ENCODE results near the gene MIEF2.
A peak's percentile ranks its signal among the peaks of the same experiment; 100 is the strongest.

MIEF2 gene

DNA sequence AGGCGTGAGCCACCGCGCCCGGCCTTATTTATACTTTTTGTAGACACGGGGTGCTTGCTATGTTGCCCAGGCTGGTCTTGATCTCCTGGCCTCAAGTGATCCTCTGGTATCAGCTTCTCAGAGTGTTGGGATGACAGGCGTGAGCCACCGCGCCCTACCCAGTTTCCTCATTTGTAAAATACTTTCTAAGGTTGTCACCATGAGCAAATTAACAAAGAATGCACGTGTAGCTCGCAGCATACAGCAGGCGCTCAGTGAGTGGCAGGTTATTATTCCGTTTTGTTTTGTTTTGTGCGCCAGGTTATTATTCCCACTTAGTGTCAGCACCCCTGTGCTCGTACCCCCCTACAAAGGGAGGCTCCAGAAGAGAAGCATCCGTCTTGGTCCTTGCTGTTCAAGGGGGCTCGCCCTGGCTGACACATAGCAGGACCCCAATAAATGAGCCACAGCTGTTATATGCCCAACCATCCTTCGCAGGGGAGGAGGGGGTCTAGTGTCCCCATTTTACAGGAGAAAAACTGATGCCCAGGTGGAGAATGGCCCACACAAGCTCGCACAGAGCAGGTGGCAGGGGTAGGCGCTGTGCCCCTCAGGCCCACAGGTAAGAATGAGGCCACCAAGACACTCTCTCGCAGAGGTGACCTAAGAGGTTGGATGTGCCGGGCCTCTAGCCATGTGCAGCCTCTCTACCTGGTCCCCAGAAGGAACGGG is 686 bp upstream of the MIEF2 start:
- H3K4me1 Mint-ChIP-seq = peaks cover 43% of the 10 kb centered on the region
- DNase-seq = no peak
- H3K27me3 Mint-ChIP-seq = no peaks in the 10 kb centered on the region
- no peaks in the 10 kb centered on the region for H3K9me3 Mint-ChIP-seq
- peak overlapping the region; percentile 92 to 98 for H3K27ac Mint-ChIP-seq
- H3K4me3 Mint-ChIP-seq = peak overlapping the region; percentile 86 to 90
- peak; percentile 1 for ATAC-seq

- Mint-ChIP-seq H3K4me1 (peaks cover 45% of the 10 kb centered on the region), H3K9me3 (no peaks in the 10 kb centered on the region), H3K27me3 (no peaks in the 10 kb centered on the region), H3K4me3 (peak overlapping the region; percentile 86 to 90), H3K27ac (peak overlapping the region; percentile 93 to 98)
- DNase-seq = peak in 1 of 2 donors; percentile 54
- peak; percentile 31 for ATAC-seq
Observed at GRCh38 chr17:18261146-18261515, 669 bp downstream of the MIEF2 start.

GRCh38 chr17:18261659-18262058 is 1.2 kb downstream of the MIEF2 start:
- Mint-ChIP-seq H3K27me3 (no peaks in the 10 kb centered on the region), H3K4me1 (peaks cover 46% of the 10 kb centered on the region), H3K4me3 (peak overlapping the region; percentile 86 to 90), H3K27ac (peak overlapping the region; percentile 64 to 93), H3K9me3 (no peaks in the 10 kb centered on the region)
- ATAC-seq = no peak
- DNase-seq = no peak

DNA sequence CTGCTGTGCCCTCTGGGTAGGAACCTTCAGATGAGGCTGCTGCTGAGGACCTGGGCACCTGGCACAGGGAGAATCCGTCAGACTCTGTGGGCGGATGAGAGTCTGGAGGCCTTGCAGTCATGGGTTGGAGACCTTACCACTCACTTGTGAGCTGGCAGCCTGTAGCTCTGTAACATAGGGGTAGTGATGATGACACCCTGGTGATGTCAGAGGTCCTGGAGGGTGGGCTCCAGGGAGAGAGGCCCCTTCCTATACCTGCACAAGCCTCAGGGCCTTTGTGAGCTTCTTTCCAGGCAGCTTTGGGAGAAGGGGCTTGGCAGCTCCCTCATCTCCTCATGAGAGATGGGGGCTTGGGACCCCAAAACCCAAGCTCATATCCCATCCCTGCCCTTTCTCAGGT is 1.6 kb downstream of the MIEF2 start:
- H3K4me3 Mint-ChIP-seq = peak overlapping the region; percentile 86 to 90
- H3K27ac Mint-ChIP-seq = peak overlapping the region in 1 of 2 donors; percentile 15
- no peak for ATAC-seq
- peaks cover 44% of the 10 kb centered on the region for H3K4me1 Mint-ChIP-seq
- no peaks in the 10 kb centered on the region for H3K27me3 Mint-ChIP-seq
- no peaks in the 10 kb centered on the region for H3K9me3 Mint-ChIP-seq
- DNase-seq = no peak

DNA sequence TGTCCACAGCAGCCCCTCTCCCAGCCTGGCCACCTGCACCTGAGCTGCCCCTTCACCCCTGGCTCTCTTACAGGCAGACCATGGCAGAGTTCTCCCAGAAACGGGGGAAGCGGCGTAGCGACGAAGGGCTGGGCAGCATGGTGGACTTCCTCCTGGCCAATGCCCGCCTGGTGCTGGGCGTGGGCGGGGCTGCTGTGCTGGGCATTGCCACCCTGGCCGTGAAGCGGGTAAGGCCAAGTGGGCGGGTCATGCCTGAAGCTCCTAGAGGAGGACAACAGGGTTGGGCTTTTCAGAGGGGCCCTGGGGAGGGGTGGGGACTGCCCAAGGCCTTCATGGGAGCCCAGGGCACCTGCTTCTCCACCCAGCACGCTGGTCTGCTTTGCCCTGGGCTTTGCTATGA is 2.2 kb downstream of the MIEF2 start:
- Mint-ChIP-seq H3K27ac (no peak overlapping the region), H3K9me3 (no peaks in the 10 kb centered on the region), H3K4me1 (peaks cover 43% of the 10 kb centered on the region), H3K27me3 (no peaks in the 10 kb centered on the region), H3K4me3 (peak overlapping the region in 1 of 2 donors; percentile 24)
- DNase-seq = no peak
- no peak for ATAC-seq

DNA sequence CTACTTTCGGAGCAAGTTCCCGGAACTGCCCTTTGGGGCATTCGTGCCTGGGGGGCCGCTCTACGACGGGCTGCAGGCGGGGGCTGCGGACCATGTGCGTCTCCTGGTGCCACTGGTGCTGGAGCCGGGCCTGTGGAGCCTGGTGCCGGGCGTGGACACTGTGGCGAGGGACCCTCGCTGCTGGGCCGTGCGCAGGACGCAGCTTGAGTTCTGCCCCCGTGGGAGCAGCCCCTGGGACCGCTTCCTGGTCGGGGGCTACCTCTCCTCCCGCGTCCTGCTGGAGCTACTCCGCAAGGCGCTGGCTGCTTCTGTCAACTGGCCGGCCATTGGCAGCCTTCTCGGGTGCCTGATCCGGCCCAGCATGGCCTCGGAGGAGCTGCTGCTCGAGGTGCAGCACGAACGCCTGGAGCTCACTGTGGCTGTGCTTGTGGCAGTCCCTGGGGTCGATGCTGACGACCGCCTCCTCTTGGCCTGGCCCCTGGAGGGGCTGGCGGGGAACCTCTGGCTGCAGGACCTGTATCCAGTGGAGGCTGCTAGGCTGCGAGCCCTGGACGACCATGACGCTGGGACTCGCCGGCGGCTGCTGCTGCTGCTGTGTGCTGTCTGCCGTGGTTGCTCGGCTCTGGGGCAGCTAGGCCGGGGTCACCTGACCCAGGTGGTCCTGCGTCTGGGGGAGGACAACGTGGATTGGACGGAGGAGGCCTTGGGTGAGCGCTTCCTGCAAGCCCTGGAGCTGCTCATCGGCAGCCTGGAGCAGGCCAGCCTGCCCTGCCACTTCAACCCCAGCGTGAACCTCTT is 3.6 kb downstream of the MIEF2 start:
- Mint-ChIP-seq H3K9me3 (no peaks in the 10 kb centered on the region), H3K27ac (no peak overlapping the region), H3K27me3 (no peaks in the 10 kb centered on the region), H3K4me3 (no peak overlapping the region), H3K4me1 (peaks cover 49% of the 10 kb centered on the region)
- DNase-seq = no peak
- ATAC-seq = no peak

DNA sequence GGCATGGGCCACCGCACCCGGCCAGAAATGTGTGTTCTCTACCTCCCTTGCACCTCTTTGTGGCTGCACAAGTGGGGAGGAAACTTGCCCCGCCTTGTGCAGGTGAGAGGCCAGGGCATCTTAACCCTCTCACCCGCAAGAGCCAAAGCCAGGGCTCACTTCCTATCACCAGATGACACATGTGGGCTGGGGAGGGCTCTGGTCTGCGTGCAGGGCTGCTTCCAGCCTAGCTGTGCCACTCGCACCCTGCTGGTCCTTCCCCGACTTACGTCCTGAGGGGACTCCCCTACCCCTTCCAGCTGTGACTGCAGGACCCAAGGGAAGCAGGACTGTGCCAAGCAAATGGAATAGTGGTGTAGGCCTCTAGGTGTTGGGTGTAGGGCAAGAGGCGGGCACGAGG is 6.9 kb downstream of the MIEF2 start:
- Mint-ChIP-seq H3K9me3 (no peaks in the 10 kb centered on the region), H3K27ac (no peak overlapping the region), H3K4me1 (peaks cover 29% of the 10 kb centered on the region), H3K27me3 (no peaks in the 10 kb centered on the region), H3K4me3 (no peak overlapping the region)
- ATAC-seq (peak; percentile 18), DNase-seq (no peak)

DNA sequence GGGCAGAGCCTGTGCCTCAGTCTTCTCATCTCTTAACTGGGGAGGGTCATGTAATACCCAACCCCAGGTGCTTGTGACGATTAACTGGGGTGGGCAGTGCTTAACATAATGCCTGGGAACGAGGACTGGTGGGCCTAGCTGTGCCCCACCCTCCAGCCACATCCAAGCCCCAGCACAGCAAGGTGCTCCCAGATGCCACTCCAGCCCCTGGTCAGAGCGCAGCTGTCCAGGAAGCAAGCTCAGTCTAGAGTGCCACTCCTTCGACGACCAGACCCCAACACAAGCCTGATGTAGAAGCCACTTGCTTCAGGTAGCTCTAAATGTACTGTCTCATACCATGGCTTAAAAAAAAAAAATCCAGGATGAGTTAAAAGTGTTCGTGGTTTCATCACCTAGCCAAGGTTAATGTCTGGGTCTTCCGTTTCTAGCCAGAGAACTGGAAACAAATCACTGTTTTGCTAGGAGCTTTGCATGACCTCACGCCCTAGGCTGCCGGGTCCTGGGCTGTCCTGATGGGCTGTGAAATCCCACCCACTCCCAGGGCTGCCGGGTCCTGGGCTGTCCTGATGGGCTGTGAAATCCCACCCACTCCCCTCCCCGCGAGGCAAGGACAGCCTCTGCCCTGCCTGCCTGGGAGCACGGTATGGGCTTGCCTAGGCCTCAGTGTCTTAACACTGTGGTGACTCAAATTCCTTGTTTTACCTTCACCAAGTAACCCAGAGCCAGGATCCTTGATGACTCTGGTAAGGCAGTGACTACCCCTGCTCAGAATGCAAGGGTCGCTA is 7.7 kb downstream of the MIEF2 start:
- ATAC-seq = peak; percentile 51
- H3K27ac Mint-ChIP-seq = peak overlapping the region in 1 of 2 donors; percentile 86

GRCh38 chr17:18270046-18270931 is 9.8 kb downstream of the MIEF2 start:
- peak overlapping the region in 1 of 2 donors; percentile 80 for H3K27ac Mint-ChIP-seq
- no peak for DNase-seq
- H3K9me3 Mint-ChIP-seq = no peaks in the 10 kb centered on the region
- ATAC-seq = no peak
- no peak overlapping the region for H3K4me3 Mint-ChIP-seq
- H3K27me3 Mint-ChIP-seq = no peaks in the 10 kb centered on the region
- peaks cover 25% of the 10 kb centered on the region for H3K4me1 Mint-ChIP-seq

More for the DNA sequence above, 7.7 kb downstream of the MIEF2 start:
- no peak overlapping the region for H3K4me3 Mint-ChIP-seq
- H3K4me1 Mint-ChIP-seq = peaks cover 25% of the 10 kb centered on the region
- DNase-seq = no peak
- H3K27me3 Mint-ChIP-seq = no peaks in the 10 kb centered on the region
- no peaks in the 10 kb centered on the region for H3K9me3 Mint-ChIP-seq

- H3K27me3 Mint-ChIP-seq = no peaks in the 10 kb centered on the region
- no peaks in the 10 kb centered on the region for H3K4me1 Mint-ChIP-seq
Observed at GRCh38 chr17:18277076-18277475, 16.6 kb downstream of the MIEF2 start.

GRCh38 chr17:18278867-18279266 is 18.4 kb downstream of the MIEF2 start:
- H3K27ac Mint-ChIP-seq = peak overlapping the region in 1 of 2 donors; percentile 90
- H3K4me3 Mint-ChIP-seq = no peak overlapping the region
- H3K4me1 Mint-ChIP-seq = no peaks in the 10 kb centered on the region
- ATAC-seq = no peak
- no peak for DNase-seq
- H3K27me3 Mint-ChIP-seq = no peaks in the 10 kb centered on the region
- H3K9me3 Mint-ChIP-seq = no peaks in the 10 kb centered on the region

More at GRCh38 chr17:18277076-18277475, 16.6 kb downstream of the MIEF2 start:
- ATAC-seq = no peak
- no peaks in the 10 kb centered on the region for H3K9me3 Mint-ChIP-seq
- H3K27ac Mint-ChIP-seq = no peak overlapping the region
- DNase-seq = no peak
- no peak overlapping the region for H3K4me3 Mint-ChIP-seq

GRCh38 chr17:18280249-18280648 is 19.8 kb downstream of the MIEF2 start:
- Mint-ChIP-seq H3K9me3 (no peaks in the 10 kb centered on the region), H3K27me3 (no peaks in the 10 kb centered on the region), H3K27ac (no peak overlapping the region), H3K4me1 (no peaks in the 10 kb centered on the region), H3K4me3 (no peak overlapping the region)
- DNase-seq (no peak), ATAC-seq (no peak)

DNA sequence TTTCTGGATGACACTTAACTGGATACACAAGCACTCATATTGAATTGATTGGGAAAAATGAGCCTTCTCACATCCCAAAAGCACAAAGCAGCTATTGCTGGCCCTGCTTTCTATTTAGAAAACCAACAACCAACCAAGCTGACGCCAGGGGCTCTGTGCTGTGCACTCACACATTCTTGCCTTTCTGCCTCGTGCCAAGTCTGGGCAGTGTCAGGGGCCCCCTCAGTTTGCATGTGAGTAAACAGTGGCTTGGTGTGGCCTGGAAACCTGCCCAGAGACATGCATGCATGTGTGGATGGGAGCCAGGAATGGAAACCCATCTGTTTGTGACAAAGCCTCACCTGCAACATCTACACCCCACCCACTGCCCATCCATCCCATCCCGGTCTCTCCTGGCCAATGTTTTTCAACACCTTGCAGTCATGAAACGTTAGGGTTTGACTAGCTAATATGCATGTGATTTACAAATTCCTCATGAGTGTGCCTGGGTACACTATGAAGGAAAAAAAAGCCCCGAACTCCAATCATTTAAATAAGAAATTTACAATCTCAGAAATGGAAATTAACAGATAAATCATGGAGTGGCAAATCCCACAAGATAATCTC is 20.4 kb downstream of the MIEF2 start:
- no peaks in the 10 kb centered on the region for H3K4me1 Mint-ChIP-seq
- no peak overlapping the region for H3K4me3 Mint-ChIP-seq
- H3K27me3 Mint-ChIP-seq = no peaks in the 10 kb centered on the region
- H3K27ac Mint-ChIP-seq = no peak overlapping the region
- ATAC-seq = no peak
- DNase-seq = no peak
- no peaks in the 10 kb centered on the region for H3K9me3 Mint-ChIP-seq

DNA sequence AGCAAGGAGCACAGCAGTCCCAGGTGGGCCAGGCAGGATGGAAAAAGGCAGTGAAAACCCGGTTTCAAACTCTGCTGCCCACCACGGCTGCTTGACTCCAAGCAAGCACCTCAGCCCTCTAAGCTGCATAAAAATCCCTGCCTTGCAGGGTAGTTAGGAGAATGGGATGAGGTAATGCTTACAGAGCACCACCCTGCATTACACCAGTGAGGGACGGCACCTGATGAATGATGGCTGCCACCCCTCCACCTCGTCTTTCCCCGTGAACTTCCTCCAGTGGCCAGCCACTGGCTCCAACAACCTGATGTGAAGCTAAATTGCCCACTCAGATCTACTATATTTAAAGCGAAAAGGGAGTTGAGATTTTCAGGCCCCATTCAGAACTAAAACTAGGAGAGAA is 21.3 kb downstream of the MIEF2 start:
- H3K9me3 Mint-ChIP-seq = no peaks in the 10 kb centered on the region
- no peak overlapping the region for H3K27ac Mint-ChIP-seq
- DNase-seq (no peak), ATAC-seq (no peak)
- no peak overlapping the region for H3K4me3 Mint-ChIP-seq
- H3K4me1 Mint-ChIP-seq = no peaks in the 10 kb centered on the region
- no peaks in the 10 kb centered on the region for H3K27me3 Mint-ChIP-seq

DNA sequence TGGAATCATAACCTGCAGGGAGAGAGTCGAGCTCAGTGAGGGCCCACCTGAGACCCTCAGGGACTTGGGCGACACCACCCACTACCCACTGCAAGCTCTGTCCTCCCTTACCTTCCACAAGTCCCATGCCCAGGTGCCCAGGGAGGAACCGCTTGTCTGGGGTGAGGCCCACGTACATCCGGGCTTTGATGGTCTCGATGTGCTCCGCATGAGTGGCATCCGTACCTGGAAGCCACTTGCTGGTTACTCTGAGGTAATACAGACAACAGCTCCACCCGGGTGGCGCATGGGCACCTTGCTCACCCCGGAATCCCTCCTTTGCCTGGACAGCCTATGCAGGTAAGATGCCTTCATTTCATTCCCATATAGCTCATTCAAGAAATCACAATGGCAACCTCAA is 24.8 kb downstream of the MIEF2 start:
- ATAC-seq (no peak), DNase-seq (no peak)
- H3K27ac Mint-ChIP-seq = no peak overlapping the region
- H3K9me3 Mint-ChIP-seq = no peaks in the 10 kb centered on the region
- no peak overlapping the region for H3K4me3 Mint-ChIP-seq
- H3K27me3 Mint-ChIP-seq = no peaks in the 10 kb centered on the region
- no peaks in the 10 kb centered on the region for H3K4me1 Mint-ChIP-seq

All from stimulated activated naive CD8-positive, alpha-beta T cell treated with anti-CD3 and anti-CD28 coated beads, Interleukin-15, amount 100 ng/mL, for 72 hours (primary cell).